BJ (cell line): ENCODE data around the gene KLHL30. TPM values are rescaled to one million over a fixed set of nuclear protein-coding genes. Genes with fewer than 3 reads are reported as not detected.

Source experiments
- CTCF ChIA-PET: fragments of 350-600 bp; formaldehyde crosslinking; extraction: SDS; loops from one replicate; lab custom pipeline; 2021; ENCODE audit warnings: antibody characterized with exemption, inconsistent platforms; lab: Yijun Ruan, JAX
- POLR2A ChIA-PET: fragments of 300-600 bp; sonication (Branson Sonifier 250); formaldehyde crosslinking; extraction: SDS; loops from one replicate; lab custom pipeline; 2021; ENCODE audit warnings: antibody characterized with exemption; lab: Charles Lee
- DNase-seq: peaks from one replicate; pipeline ENCODE4 v3.0.0-alpha.2; 2011; ENCODE audit warnings: low read depth
- H3K27me3 ChIP-seq: 2 replicates; pipeline ENCODE4 v1.6.0; 2011; ENCODE audit warnings: low read length; ENCODE audit not compliant: control insufficient read depth, insufficient read depth
- H3K36me3 ChIP-seq: 2 replicates; pipeline ENCODE4 v1.5.1; 2011; ENCODE audit warnings: low read length; ENCODE audit not compliant: control insufficient read depth, insufficient read depth
- H3K4me3 ChIP-seq: 2 replicates; pipeline ENCODE4 v1.5.1; 2011; ENCODE audit warnings: low read depth, mild to moderate bottlenecking, control low read depth, low read length
- CTCF ChIP-seq: IDR thresholded peaks from 2 replicates; pipeline ENCODE4 v1.5.1; 2011; ENCODE audit warnings: low read depth, mild to moderate bottlenecking, control low read depth, inconsistent platforms, low read length, moderate library complexity; ENCODE audit not compliant: insufficient read depth
- polyA plus RNA-seq: library from polyadenylated mRNA; depleted of rRNA; stranded (reverse); fragments of >200 nt; gene quantifications from 2 replicates; pipeline ENCODE4 v1.2.3, GENCODE V29; 2011

The KLHL30 gene
- polyA plus RNA-seq, 1 experiment, result 0.58 TPM

GRCh38 chr2:238093181-238094140 is 45.0 kb upstream of the KLHL30 start:
- no peak for TF ChIP-seq CTCF
- CTCF ChIA-PET, result no interaction called here
- no peaks in the 10 kb centered on the region for H3K36me3 ChIP-seq
- DNase-seq, result no peak
- no peaks in the 10 kb centered on the region for H3K27me3 ChIP-seq
- no peak overlapping the region for H3K4me3 ChIP-seq
- POLR2A ChIA-PET, result no interaction called here

- no peaks in the 10 kb centered on the region for H3K27me3 ChIP-seq
- H3K4me3 ChIP-seq, result no peak overlapping the region
- TF ChIP-seq CTCF, result no peak
- H3K36me3 ChIP-seq, result no peaks in the 10 kb centered on the region
- ChIA-PET POLR2A (no interaction called here), CTCF (no interaction called here)
- DNase-seq, result no peak
Measured at GRCh38 chr2:238094438-238095022, 43.9 kb upstream of the KLHL30 start.

GRCh38 chr2:238095143-238095542 is 43.3 kb upstream of the KLHL30 start:
- ChIA-PET CTCF (no interaction called here), POLR2A (no interaction called here)
- Histone ChIP-seq H3K27me3 (no peaks in the 10 kb centered on the region), H3K36me3 (no peaks in the 10 kb centered on the region), H3K4me3 (no peak overlapping the region)
- no peak for DNase-seq
- TF ChIP-seq CTCF, result no peak

GRCh38 chr2:238096311-238097011 is 42.0 kb upstream of the KLHL30 start:
- ChIA-PET POLR2A (no interaction called here), CTCF (no interaction called here)
- DNase-seq, result no peak
- TF ChIP-seq CTCF, result no peak
- Histone ChIP-seq H3K27me3 (no peaks in the 10 kb centered on the region), H3K36me3 (no peaks in the 10 kb centered on the region), H3K4me3 (no peak overlapping the region)
